ENCODE results near the gene CC2D2A.

CC2D2A gene

DNA sequence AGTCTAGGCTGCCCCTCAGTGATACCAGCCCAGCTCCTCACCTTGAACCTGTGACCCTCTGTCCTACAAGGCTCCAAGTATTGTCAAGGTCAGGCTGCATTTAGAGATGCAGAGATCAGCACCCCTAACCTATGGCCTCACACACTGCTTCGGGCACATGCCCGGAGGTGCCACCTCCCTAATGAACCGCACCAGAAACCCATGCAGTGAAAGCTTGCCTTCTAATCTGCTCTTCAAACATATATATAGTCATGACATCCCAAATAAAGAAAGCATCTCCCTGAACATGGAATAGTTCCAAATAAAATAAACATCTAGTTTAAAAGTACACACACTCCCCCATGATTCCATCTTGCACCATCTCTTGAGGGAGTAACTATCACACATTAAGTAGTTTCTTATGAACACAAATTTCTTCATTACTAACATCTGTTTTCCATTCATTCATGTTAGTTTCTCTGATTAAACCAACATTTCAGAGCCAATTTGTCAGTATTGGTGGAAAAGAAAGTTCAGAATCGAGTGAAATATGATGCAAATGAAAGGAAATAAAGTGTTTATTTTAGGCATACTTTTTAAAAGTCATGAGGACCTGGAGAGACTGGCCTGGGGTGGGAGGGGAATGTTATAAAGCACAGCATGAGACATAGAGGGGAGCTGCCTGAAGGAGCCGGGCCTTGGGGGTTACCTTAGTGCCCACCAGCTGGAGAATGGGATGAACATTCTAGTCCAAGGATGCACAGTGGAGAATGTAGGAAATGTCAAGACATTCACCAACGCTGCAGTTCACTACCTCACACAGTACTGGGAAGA, 19.2 kb downstream of the CC2D2A start (continued):
- TF ChIP-seq, protein P1, sequence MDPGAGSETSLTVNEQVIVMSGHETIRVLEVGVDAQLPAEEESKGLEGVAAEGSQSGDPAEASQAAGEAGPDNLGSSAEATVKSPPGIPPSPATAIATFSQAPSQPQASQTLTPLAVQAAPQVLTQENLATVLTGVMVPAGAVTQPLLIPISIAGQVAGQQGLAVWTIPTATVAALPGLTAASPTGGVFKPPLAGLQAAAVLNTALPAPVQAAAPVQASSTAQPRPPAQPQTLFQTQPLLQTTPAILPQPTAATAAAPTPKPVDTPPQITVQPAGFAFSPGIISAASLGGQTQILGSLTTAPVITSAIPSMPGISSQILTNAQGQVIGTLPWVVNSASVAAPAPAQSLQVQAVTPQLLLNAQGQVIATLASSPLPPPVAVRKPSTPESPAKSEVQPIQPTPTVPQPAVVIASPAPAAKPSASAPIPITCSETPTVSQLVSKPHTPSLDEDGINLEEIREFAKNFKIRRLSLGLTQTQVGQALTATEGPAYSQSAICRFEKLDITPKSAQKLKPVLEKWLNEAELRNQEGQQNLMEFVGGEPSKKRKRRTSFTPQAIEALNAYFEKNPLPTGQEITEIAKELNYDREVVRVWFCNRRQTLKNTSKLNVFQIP (CRISPR knock-in tag; IDR thresholded peaks at IDR 0.05; ENCODE audit: borderline replicate concordance, low read depth) = no peak
- TF ChIP-seq ZNF70 (CRISPR knock-in tag; IDR thresholded peaks at IDR 0.05) = no peak
- no peak for TF ChIP-seq PPARA (CRISPR knock-in tag; IDR thresholded peaks at IDR 0.05; ENCODE audit: borderline replicate concordance)
- TF ChIP-seq OSR1 (CRISPR knock-in tag; IDR thresholded peaks at IDR 0.05) = no peak
- TF ChIP-seq SNAI2 (CRISPR knock-in tag; IDR thresholded peaks at IDR 0.05) = no peak
- TF ChIP-seq TOX (CRISPR knock-in tag; IDR thresholded peaks at IDR 0.05; ENCODE audit: borderline replicate concordance) = no peak

DNA sequence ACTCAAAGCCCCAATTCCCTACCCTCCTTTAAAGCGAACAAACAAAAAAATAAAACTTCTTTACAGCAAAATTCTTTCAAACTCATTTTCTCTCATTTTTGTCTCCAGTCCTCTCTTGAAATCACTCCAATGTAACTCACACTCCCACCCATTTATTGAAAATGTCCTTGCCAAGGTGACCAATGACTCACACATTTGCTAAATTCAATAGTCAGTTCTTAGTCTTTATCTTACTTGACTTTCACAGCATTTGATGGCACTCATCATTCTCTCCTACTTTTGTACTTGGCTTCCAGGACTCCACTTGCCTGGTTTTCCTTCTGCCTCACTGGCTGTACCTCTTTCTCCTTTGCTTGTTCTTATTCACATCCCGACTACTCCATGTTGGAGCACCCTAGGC, 19.9 kb downstream of the CC2D2A start:
- ATAC-seq = no peak
- TF ChIP-seq GLIS3 (CRISPR knock-in tag; IDR thresholded peaks at IDR 0.05) = no peak
- TF ChIP-seq, protein P2, sequence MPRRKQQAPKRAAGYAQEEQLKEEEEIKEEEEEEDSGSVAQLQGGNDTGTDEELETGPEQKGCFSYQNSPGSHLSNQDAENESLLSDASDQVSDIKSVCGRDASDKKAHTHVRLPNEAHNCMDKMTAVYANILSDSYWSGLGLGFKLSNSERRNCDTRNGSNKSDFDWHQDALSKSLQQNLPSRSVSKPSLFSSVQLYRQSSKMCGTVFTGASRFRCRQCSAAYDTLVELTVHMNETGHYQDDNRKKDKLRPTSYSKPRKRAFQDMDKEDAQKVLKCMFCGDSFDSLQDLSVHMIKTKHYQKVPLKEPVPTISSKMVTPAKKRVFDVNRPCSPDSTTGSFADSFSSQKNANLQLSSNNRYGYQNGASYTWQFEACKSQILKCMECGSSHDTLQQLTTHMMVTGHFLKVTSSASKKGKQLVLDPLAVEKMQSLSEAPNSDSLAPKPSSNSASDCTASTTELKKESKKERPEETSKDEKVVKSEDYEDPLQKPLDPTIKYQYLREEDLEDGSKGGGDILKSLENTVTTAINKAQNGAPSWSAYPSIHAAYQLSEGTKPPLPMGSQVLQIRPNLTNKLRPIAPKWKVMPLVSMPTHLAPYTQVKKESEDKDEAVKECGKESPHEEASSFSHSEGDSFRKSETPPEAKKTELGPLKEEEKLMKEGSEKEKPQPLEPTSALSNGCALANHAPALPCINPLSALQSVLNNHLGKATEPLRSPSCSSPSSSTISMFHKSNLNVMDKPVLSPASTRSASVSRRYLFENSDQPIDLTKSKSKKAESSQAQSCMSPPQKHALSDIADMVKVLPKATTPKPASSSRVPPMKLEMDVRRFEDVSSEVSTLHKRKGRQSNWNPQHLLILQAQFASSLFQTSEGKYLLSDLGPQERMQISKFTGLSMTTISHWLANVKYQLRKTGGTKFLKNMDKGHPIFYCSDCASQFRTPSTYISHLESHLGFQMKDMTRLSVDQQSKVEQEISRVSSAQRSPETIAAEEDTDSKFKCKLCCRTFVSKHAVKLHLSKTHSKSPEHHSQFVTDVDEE (CRISPR knock-in tag; IDR thresholded peaks at IDR 0.05) = no peak
- TF ChIP-seq, protein P3, sequence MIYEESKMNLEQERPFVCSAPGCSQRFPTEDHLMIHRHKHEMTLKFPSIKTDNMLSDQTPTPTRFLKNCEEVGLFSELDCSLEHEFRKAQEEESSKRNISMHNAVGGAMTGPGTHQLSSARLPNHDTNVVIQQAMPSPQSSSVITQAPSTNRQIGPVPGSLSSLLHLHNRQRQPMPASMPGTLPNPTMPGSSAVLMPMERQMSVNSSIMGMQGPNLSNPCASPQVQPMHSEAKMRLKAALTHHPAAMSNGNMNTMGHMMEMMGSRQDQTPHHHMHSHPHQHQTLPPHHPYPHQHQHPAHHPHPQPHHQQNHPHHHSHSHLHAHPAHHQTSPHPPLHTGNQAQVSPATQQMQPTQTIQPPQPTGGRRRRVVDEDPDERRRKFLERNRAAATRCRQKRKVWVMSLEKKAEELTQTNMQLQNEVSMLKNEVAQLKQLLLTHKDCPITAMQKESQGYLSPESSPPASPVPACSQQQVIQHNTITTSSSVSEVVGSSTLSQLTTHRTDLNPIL (CRISPR knock-in tag; IDR thresholded peaks at IDR 0.05; ENCODE audit: low read depth) = no peak
- TF ChIP-seq PATZ1 (CRISPR knock-in tag; IDR thresholded peaks at IDR 0.05; ENCODE audit: borderline replicate concordance) = no peak

DNA sequence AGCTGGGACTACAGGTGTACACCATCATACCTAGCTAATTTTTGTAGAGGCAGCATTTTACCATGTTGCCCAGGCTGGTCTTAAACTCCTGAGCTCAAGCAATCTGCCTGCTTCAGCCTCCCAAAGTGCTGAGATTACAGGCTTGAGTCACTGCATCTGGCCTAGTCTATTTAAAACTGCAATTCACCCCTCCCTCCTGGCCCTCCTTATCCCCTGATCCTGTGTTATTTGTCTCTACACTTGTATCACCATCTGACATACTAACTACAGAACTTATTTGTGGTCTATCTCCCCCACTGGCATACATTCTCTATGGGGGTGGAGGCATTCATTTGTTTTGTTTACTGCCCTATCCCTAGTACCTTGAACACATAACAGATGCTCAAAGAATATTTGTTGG, 23.7 kb downstream of the CC2D2A start:
- ATAC-seq = no peak
- TF ChIP-seq, protein P1 (CRISPR knock-in tag; IDR thresholded peaks at IDR 0.05; ENCODE audit: borderline replicate concordance, low read depth) = no peak
- TF ChIP-seq TOX (CRISPR knock-in tag; IDR thresholded peaks at IDR 0.05; ENCODE audit: borderline replicate concordance) (no peak), RARB (CRISPR knock-in tag; IDR thresholded peaks at IDR 0.05) (no peak), TCF4 (CRISPR knock-in tag; IDR thresholded peaks at IDR 0.05; ENCODE audit: borderline replicate concordance) (no peak), ZNF8 (CRISPR knock-in tag; IDR thresholded peaks at IDR 0.05) (no peak), ZFP3 (CRISPR knock-in tag; IDR thresholded peaks at IDR 0.05) (no peak), ISL1 (CRISPR knock-in tag; IDR thresholded peaks at IDR 0.05) (no peak)
- TF ChIP-seq, protein P3 (CRISPR knock-in tag; IDR thresholded peaks at IDR 0.05; ENCODE audit: low read depth) = no peak

DNA sequence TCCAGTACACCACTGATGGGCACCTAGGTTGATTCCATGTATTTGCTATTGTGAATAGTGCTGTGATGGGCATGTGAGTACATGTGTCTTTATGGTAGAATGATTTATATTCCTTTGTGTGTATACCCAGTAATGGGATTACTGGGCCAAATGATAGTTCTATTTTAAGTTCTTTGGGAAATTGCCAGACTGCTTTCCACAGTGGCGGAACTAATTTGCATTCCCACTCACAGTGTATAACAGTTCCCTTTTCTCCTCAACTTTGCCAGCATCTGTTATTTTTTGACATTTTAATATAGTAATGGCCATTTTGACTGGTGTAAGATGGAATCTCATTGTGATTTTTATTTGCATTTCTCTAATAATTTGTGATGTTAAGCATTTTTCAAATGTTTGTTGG, 25.9 kb downstream of the CC2D2A start:
- no peak for ATAC-seq

More for the DNA sequence above, 25.9 kb downstream of the CC2D2A start:
- no peak for TF ChIP-seq GLIS3 (CRISPR knock-in tag; IDR thresholded peaks at IDR 0.05)
- TF ChIP-seq PATZ1 (CRISPR knock-in tag; IDR thresholded peaks at IDR 0.05; ENCODE audit: borderline replicate concordance) = no peak
- no peak for TF ChIP-seq ZNF70 (CRISPR knock-in tag; IDR thresholded peaks at IDR 0.05)
- TF ChIP-seq ZC3H10 (CRISPR knock-in tag; IDR thresholded peaks at IDR 0.05) = no peak
- TF ChIP-seq, protein P1 (CRISPR knock-in tag; IDR thresholded peaks at IDR 0.05; ENCODE audit: borderline replicate concordance, low read depth) = no peak
- TF ChIP-seq ZNF8 (CRISPR knock-in tag; IDR thresholded peaks at IDR 0.05) = no peak
- no peak for TF ChIP-seq PPARA (CRISPR knock-in tag; IDR thresholded peaks at IDR 0.05; ENCODE audit: borderline replicate concordance)

Data from SK-N-SH treated with all-trans-retinoic acid at 6 μM for 48 hours (cell line).